Measurements from ENCODE around the gene OR52N2. TPM values are rescaled to one million over a fixed set of nuclear protein-coding genes. Genes with fewer than 3 reads are reported as not detected.

Gene OR52N2
- total RNA-seq = not detected

GRCh38 chr11:5808500-5809121 is at the start of gene OR52N2:
TSS of gene OR52N2 (plus strand) at chr11:5808924. CDS start at chr11:5820336, 11,412 bp downstream.

GRCh38 chr11:5783255-5783654 is 25.5 kb upstream of the OR52N2 start, which contains the start of gene OR52N5:
TSS of gene OR52N5 (minus strand) at chr11:5783355. CDS start at chr11:5778634, 4,721 bp downstream.

GRCh38 chr11:5791165-5791564 is 17.6 kb upstream of the OR52N2 start, which contains the start of gene OR52N1:
TSS of gene OR52N1 (minus strand) at chr11:5791265. CDS start at chr11:5788816, 2,449 bp downstream.

GRCh38 chr11:5841797-5842196 is 33.1 kb downstream of the OR52N2 start, which contains the start of gene OR52E6:
TSS of gene OR52E6 (minus strand) at chr11:5841897. CDS start at chr11:5841897, 0 bp downstream.

GRCh38 chr11:5857590-5857989 is 48.9 kb downstream of the OR52N2 start, which contains the start of gene OR52E8:
TSS of gene OR52E8 (minus strand) at chr11:5857690. CDS start at chr11:5857690, 0 bp downstream.

Other genes starting within 250 kb of the OR52N2 start
- gene OR52B6, start 228.0 kb upstream of the OR52N2 start, total RNA-seq = not detected
- 1.2 TPM for gene TRIM6, start 212.3 kb upstream of the OR52N2 start, total RNA-seq
- gene TRIM34, start 183.9 kb upstream of the OR52N2 start, total RNA-seq = 2.3 TPM
- gene TRIM5, start 123.8 kb upstream of the OR52N2 start, total RNA-seq = 7.6 TPM
- gene TRIM22, start 119.1 kb upstream of the OR52N2 start, total RNA-seq = 6.0 TPM
- not detected for gene OR56B1, start 72.5 kb upstream of the OR52N2 start, total RNA-seq
- gene OR52N4, start 54.7 kb upstream of the OR52N2 start, total RNA-seq = not detected
- not detected for gene OR52N5, start 25.6 kb upstream of the OR52N2 start, total RNA-seq
- gene OR52N1, start 17.7 kb upstream of the OR52N2 start, total RNA-seq = not detected
- gene OR52E6, start 33.0 kb downstream of the OR52N2 start, total RNA-seq = not detected
- not detected for gene OR52E8, start 48.8 kb downstream of the OR52N2 start, total RNA-seq
- gene OR52E4, start 71.7 kb downstream of the OR52N2 start, total RNA-seq = not detected
- gene OR52E5, start 84.3 kb downstream of the OR52N2 start, total RNA-seq = not detected
- gene OR56A3, start 133.3 kb downstream of the OR52N2 start, total RNA-seq = not detected
- not detected for gene OR56A5, start 159.6 kb downstream of the OR52N2 start, total RNA-seq
- not detected for gene OR52L1, start 178.1 kb downstream of the OR52N2 start, total RNA-seq
- not detected for gene OR56A4, start 198.0 kb downstream of the OR52N2 start, total RNA-seq
- gene OR56A1, start 221.8 kb downstream of the OR52N2 start, total RNA-seq = 0.23 TPM